ENCODE results near the gene SIGLECL1.
"Not testable (repeated sequence)": the region's sequence is repeated elsewhere in the genome, so short reads cannot be mapped to it uniquely, and the experiment has no call there.

SIGLECL1 gene

DNA sequence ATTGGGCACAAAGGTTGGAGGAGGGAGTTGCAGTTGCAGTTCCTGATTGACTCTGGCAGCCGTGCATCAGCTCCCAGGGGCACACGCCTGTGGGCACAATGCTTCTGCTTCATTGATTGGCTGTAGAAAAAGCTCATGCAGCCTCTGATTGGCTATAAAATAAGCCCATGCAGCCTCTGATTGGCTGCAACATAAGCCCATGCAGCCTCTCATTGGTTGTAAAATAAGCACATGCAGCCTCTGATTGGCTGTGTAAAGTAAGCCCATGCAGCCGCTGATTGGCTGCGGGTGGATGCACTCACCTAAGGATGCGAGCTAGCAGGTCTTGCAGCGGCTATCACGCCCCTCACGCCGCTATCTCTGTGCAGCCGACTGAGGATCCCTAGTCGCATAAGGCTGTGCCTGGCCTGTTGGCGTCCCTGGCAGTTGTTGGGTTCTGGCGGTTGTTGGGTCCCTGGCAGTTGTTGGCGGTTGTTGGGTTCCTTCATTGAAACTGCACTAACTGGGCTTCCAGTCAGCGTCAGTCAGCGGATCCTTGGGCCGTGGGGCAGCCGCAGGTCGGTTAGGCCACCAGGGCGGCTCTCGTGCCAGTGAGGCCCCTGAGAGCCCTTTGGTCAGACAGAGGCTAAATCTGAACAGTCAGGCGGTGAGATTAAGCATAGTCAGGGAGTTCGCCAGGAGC is at the start of gene SIGLECL1:
Gene SIGLECL1, plus strand, starts transcription at position 295 of the 682 bp plus-strand sequence. CDS start 12,993 bp downstream, outside the sequence.
- DNase-seq: no peak

DNA sequence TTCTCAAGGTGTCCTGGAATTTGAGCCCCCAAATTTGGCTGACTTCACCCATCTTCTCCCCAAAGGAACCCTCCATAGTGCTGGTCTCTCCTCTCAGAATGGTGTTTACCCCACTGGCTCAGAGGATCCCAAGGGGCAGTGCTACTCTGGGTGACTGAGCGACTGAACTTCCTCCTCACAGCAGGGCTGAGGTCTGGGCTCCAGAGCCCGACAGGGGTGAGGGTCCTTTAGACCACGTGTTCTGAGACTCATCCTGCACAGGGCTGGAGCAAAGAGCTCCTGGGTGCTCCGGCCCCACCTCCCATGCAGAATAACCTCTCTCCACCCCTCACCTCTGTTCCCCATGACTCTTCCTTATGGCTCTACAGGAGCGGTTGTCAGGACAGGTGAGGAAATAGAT is 49.2 kb upstream of the SIGLECL1 start:
- DNase-seq: no peak

DNA sequence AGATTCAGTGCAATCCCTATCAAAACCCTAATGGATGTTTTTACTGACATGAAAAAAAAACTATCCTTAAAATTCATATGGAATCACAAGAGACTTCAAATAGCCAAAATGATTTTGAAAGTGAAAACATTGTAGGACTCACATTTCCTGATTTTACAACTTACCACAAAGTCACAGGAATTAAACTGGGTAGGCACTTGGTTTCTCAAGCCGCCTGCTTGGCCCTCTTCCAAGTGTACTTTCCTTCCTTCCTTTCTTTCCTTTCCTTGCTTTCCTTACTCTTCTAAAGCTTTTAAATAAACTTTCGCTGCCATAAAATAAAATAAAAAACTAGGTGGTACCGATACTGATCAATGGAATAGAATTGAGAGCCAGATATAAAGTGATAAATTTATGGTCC is 47.0 kb upstream of the SIGLECL1 start:
- DNase-seq: no peak

DNA sequence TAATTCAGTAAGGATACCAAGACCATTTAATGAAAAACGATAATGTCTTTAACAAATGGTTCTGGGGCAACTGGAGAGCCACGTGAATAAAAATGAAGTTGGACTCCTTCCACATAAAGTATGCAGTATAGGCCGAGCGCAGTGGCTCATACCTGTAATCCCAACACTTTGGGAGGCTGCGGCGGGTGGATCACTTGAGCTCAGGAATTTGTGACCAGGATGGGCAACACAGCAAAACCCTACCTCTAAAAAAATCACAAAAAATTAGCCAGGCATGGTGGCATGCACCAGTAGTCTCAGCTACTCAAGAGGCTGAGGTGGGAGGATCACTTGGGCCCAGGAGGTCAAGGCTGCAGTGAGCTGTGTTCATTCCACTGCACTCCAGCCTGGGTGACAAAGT is 46.6 kb upstream of the SIGLECL1 start:
- no peak for DNase-seq

DNA sequence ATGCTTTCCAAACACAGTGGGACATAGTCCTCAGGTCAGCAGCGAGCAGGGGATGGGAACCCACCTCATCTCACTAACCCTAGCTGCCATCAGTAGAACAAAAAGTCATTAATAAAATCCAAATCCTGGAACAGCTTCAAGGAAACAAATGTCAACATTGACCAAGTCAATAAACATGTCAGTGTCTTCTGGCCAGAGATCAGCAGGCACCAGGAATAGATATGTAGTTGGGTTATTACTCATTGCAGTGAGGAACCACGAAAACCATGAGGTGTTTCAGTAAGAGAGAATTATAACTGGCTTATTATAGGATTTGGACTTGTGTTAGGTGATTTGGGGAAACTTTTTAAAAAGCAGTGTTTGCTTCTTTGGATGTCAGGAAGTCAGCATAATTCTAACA is 43.1 kb upstream of the SIGLECL1 start:
- no peak for DNase-seq

DNA sequence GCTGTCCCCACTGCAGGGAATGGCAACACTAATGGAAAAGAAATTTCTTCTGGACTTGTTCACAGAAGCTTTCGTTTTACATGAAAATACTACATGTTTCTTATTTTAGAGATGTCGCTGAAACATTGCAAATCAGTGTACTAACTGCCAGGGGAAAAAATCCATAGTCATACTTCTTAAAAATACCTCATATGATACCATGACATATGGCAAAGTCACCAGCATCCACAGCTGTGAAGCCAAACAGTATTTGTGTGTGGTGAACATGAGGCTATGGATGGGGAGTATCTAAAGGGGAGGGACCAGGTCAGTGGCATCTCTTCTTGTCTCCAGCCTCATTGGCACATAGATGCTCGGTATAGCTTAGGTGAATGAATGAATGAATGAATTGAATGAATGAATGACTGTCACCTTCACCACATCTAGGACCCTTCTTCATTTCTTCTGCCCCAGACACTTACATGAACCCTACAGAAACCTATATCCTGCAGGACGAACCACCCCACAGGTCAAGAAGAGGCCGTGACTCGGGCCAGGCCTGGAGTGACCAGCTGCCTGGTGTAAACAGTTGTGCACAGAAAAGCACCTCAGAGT is 40.6 kb upstream of the SIGLECL1 start:
- no peak for DNase-seq

DNA sequence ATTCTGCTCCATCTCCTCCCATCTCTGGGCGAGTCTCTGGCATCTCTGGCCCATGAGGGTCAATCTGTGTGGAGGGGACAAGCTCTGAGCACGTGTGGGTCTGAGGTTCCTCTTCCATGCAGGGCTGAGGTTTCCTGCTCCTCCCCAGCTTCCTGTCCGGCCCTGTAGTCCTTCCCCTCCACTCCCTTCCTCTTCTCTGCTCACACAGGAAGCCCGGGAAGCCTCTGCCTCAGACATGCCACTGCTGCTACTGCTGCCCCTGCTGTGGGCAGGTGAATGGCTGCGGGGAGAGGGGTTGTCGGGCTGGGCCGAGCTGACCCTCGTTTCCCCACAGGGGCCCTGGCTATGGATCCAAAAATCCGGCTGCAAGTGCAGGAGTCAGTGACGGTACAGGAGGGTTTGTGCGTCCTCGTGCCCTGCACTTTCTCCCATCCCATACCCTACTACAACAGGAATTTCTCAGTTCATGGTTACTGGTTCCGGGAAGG is 40.0 kb upstream of the SIGLECL1 start:
- DNase-seq: not testable (repeated sequence)

DNA sequence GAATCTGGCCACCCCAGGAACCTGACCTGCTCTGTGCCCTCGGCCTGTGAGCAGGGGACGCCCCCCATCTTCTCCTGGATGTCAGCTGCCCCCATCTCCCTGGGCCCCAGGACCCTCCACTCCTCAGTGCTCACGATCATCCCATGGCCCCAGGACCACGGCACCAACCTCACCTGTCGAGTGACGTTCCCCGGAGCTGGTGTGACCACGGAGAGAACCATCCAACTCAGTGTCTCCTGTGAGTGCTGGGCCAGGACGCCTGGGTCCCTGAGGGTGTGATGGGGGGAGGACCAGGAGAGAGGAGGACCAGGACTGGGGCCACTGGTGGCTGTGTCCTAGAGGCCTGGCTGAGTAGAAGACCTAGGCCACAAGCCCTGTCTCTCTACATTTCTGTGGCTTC is 39.0 kb upstream of the SIGLECL1 start:
- no peak for DNase-seq

DNA sequence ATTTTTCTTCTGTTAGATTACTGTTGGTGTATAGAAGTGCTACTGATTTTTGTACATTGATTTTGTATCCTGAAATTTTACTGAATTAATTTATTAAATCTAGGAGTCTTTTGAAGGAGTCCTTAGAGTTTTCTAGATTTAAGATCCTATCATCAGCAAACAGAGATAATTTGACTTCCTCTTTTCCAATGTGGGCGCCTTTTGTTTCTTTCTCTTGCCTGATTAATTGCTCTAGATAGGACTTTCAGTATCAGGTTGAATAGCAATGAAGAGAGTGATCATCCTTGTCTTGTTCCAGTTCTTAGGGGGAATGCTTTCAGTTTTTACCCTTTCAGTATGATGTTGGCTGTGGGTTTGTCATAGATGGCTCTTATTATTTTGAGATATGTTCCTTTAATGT is 31.6 kb upstream of the SIGLECL1 start:
- no peak for DNase-seq

DNA sequence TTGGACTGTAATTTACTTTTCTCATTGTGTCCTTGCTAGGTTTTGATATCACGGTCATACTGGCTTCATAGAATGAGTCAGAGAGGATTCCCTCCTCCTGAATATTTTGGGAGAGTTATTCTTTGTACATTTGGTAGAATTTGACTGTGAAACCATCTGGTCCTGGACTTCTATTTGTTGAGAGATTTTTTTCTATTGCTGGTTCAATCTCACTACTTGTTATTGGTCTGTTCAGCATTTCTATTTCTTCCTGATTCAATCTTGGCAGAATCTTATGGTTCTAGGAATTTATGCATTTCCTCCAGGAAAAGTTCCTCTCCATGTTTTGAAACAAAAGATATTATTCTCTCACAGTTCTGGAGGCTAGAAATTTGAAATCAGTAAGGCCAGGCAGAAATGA is 30.9 kb upstream of the SIGLECL1 start:
- no peak for DNase-seq

DNA sequence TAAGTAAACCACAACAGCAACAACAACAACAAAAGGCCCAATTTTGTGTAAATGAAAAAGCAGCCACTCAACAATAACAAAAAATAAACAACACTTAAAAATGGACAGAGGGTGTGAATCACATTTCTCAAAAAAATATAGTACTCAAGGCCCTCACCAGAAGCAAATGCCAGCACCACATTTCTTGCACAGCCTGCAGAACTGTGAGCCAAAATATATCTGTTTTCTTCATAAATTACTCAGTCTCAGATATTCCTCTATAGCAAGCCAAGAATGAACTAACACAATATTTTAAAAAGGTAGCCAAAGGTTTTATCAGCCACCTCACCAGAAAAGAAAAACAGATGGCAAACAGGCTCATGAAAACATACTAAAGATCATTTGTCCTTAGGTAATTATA is 29.9 kb upstream of the SIGLECL1 start:
- DNase-seq: no peak

DNA sequence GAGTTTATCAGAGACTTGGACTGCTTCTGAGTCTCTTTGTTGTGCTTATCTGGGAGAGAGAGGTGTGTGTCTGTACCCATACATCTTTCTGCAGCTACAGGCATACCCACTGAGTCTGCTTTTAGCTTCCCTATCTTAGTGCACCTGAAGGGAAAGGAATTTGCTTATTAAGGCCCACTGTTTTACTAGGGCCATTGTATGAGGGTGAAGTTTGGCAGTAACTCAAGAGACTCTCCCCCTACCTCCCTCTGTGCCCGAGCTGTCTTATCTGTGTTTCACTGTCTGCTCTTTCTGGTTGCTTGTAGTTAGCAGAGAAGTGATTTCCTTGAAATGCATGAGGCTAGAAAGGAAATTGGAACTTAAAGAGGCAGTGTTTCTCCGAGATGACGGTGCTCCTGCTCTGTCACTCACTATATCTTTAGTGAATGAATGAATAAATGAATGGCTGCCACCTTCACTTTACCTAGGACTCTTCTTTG is 26.7 kb upstream of the SIGLECL1 start:
- DNase-seq: no peak

DNA sequence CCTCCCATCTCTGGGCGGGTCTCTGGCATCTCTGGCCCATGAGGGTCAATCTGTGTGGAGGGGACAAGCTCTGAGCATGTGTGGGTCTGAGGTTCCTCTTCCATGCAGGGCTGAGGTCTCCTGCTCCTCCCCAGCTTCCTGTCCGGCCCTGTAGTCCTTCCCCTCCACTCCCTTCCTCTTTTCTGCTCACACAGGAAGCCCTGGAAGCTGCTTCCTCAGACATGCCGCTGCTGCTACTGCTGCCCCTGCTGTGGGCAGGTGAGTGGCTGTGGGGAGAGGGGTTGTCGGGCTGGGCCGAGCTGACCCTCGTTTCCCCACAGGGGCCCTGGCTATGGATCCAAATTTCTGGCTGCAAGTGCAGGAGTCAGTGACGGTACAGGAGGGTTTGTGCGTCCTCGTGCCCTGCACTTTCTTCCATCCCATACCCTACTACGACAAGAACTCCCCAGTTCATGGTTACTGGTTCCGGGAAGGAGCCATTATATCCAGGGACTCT is 25.9 kb upstream of the SIGLECL1 start, which contains the start of gene CD33:
Gene CD33, plus strand, starts transcription at position 183 of the 496 bp plus-strand sequence. Its CDS starts 39 bp downstream, at position 222.
- not testable (repeated sequence) for DNase-seq

DNA sequence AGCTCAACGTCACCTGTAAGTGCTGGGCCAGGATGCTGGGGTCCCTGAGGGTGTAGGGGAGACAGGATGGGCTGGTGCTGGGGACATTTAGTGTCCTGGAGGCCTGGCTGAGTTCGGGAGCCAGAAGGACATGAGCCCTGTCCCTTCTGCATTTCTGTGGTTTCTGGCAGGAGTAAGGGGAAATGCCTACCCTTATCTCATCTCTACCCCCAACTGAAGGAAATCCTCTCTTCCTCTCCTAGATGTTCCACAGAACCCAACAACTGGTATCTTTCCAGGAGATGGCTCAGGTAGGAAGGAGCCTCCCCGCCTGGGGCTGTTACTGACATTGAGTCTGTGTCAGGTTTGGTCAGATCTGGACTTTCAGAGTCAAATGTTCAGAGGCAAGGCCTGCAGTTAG is 24.8 kb upstream of the SIGLECL1 start:
- no peak for DNase-seq

DNA sequence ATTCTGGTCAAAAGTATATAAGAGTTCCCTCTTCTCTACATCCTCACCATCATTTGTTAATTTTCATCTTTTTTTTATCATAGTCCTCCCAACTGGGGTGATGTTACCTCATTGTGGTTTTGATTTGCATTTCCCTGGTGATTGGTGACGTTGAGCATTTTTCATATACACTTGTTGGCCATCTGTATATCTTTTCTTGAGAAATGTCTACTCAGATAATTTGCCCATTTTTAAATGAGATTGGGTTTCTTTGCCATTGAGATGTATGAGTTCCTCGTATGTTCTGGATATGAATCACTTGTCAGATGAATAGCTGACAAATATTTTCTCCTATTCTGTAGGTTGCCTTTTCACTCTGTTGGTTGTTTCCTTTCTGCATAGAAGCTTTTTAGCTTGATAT is 23.6 kb upstream of the SIGLECL1 start:
- no peak for DNase-seq

DNA sequence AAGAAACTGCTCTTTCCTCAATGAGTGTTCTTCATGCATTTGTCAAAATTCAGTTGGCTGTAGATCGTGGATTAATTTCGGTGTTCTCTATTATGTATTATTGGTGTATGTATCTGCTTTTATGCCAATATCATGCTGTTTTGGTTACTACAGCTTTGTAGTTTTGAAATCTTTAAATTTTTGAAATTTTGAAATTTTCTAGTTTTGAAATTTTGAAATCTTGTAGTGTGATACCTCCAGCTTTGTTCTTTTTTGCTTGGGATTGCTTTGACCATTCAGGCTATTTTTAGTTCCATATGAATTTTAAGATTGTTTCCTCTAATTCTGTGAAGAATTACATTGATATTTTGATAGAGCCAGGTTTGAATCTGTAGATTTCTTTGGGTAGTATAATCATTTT is 22.9 kb upstream of the SIGLECL1 start:
- DNase-seq: no peak

DNA sequence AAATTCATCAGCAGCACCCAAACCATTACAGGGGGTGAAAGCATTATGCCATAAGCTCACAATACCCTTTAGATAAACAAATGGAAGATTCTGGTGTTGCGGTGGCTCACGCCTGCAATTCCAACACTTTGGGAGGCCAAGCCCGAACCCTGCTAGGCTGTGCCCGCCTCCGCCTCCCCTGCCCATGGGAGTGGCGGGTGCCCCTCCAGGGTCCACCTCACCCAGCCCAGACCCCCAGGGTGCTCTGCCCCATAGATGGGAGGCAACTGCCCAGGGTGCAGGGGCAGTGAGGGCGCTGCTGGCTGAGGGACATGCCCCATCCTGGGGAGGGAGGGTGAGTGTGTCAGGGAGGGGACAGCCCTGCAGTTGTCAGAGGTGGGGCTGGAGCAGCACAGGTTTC is 10.0 kb upstream of the SIGLECL1 start:
- DNase-seq: no peak

DNA sequence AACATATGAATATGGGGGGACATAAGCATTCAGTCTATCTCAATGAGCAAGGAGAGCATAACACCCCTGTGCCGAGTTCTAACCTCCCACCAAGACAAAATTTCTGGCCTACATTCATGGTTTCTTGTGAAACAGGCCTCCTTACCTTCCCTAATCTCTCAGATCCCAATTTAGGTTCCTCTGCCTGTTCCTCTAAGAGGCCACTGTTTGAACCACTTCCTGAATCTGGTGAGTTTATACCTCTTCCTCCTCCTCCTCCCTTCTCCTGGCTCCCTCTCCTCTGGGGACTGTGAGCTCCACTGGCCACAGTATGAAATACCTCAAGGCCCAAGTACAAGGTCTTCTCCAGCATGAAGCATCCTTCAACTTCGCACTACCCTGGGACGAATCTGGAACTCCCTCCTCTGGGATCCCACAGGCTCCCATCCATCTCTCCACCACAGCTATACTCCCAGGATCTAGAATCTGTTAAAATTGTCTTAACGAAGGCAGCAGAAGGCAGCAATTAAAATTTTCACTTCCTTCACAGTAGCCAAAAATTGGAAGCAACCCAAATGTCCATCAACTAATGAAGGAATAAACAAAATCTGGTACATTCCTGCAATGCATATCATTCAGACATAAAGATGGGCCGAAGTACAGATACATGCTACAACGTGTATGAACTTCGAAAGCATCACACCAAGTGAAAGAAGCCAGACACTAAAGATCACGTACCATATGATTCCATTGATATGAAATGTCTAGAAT is 7.8 kb upstream of the SIGLECL1 start:
- DNase-seq: no peak

DNA sequence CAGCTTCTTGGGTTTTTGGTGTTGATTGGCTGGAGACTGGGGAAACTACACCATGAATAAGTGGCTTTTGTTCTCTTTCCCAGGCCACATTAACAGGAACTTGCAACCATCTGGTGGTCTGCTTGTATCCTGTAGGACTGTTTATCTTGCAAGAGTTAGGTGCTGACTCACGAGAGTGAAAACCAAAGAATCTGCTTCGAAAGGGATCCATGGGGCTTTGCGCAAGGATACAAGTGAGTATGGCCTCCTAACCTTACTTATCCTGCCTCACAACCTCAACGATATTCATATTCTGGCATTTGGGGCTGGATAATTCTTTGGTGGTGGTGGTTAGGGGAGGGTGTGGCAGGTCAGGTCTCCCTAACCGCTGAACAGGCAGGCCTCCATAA is 4.7 kb upstream of the SIGLECL1 start:
- no peak for DNase-seq

DNA sequence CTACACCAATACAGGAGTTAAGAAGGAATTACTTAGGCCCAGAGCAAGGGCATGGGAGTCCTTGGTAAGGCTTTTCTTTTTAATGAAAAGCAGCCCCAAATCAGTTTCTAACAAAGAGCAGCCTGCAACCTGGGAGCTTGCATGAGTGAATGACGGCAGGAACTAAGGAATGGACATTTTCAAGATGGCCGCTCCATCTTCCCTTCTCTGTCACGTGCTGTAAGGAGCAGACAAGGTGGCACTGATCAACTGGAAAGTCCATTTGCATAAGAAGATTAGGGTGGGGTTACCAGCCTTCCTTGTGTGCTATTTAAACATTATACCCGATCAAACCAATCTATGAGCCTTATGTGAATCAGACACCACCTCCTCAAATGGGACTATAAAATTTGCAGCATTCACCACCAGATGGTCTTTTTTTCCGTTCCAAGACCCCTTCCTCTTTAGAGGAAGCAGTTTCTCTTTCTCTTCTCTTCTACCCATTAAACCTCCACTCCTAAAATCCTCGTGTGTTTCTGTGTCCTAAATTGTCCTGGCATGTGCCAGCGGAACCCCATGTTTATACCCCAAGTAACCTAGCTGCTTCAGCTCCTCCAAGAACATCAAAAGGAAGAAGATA is 2.8 kb upstream of the SIGLECL1 start:
- DNase-seq: no peak

DNA sequence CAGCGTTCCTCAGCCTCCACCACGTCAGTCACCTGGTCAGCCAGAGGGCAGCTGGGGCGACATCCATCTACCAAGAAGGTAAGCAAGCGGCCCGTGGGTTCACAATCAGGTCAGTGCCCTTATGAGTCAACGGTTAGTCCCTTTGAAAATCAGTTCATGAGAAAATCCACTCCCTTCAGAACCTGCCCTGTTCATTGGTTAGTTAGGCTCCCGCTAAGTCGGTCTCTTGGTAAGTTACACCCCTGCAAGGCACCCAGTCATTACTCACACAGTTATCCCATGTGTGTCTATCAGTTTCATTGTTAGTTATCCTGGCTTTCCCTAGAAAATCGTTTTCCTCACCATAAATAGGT is 564 bp downstream of the SIGLECL1 start:
- DNase-seq: no peak

DNA sequence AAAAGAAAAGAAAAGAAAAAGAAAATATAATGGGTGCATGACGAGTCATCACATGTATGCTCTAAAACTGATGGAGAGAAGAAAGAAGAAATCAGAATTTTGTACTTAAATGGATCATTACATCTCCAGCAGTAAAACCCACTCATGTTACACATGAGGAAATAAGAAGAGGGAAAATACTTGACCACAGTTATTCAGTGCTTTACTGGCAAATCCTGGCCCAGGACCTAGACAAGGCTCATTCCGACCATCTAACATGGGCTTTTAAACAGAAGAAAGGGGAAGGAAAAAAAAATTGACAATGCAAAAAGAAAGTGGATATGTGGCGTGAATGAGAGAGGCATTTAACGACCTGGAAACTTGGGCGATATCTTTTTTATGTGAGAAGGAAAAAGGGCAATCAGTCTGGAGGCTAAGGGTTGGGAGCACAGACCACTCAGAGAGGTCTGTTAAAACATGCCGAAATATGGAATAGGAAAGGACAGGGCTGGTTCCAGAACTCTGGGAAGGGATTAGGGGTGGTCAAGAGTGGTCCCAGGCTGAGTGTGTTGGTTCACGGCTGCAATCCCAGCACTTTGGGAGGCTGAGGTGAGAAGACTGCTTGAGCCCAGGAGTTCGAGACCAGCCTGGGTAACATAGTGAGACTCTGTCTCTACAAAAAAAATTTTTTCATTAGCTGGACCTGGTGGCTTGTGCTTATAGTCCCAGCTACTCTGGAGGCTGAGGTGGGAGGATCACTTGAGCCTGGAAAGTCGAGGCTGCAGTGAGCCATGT is 1.6 kb downstream of the SIGLECL1 start:
- no peak for DNase-seq
